GM21515 (cell line): ENCODE results near the gene GNAL.
"Not testable (repeated sequence)": the region's sequence is repeated elsewhere in the genome, so short reads cannot be mapped to it uniquely, and the experiment has no call there.

ENCODE experiments used
- ATAC-seq: cut with Tn5 transposase; IDR thresholded peaks from one replicate; pipeline ENCODE4 v1.9.1; 2021; ENCODE audit not compliant: unreplicated experiment

GNAL gene

DNA sequence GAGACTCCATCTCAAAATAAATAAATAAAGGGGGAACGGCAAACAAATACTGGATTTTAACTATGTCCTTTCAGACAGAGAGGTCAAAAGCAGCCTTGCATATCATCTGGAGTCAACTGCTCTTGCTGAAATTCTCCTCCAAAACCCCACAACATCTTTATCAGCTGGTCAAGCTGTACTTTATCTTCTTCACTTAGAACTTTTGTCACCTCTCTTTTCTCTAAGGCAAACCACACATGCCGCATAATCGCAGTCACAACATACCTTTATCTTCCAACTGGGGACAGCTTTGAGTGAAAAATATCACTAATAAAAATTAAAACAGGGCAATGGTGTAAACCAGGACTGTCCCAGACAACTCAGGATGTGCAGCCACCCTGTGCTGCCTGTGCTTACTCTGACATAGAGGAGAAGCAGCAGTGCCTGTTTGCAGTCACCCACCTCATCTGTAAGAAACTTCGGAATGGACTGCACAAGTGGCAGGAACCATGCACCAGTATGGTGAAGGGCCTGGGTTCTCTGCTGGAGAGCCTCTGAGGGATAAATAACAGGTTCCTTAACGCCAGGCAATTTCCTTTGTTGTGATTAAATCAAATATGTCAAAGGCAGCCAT lies 212.9 kb downstream of the GNAL start:
- ATAC-seq = no peak

DNA sequence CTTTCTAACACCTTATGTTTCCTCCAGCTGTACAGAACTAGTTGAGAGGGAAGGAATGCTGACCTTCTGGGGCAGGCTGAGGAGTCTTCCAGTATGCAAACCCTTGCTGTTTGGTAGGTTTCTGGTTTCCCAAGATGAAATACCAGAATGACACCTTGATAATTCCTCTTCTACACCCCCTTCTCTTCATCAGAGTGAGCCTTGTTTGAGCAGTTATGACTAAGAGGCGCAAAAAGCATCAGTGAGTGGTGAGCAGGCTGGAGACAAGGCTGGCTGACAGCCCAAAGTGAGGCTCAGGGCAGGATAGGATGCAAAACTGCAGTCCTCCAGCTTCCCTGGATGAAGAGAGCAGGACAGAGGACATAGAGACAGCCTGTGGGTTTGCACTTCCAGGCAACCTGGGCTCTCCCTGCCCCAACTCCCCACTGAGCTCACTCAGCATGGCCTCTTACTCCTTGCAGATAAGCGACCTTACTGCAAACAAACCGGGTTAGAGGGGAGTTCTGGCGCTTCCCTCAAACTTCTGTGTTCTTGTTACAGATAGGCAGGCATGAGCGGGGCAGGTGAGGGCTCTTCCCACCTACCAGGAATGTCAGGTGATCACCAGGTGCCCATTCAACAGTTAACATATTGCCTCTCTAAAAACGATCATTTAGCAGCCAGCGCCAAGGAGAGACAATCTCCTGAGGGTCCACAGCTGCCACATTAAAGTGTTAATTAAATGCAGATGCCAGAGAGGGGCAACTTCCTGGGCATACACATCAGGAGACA lies 213.6 kb downstream of the GNAL start:
- no peak for ATAC-seq

DNA sequence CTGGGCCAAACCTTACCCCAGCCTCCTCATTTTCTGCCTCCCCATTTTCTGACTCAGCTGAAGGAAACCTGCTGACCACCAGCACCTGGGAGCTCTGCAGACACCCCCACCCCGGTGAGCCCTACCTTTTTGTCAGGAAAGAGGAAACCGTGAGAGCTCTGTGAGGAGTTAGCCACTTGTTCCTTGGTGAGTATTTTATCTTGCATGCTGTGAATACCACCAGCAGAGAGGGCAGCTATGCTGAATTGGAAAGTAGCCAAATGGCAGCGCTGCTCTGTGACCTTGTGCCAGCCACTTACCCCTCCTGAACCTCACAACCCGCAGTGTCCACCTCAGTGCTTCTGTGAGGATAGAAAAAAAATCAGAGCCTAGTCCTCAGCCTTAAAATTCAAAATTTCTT lies 216.5 kb downstream of the GNAL start:
- ATAC-seq = no peak

DNA sequence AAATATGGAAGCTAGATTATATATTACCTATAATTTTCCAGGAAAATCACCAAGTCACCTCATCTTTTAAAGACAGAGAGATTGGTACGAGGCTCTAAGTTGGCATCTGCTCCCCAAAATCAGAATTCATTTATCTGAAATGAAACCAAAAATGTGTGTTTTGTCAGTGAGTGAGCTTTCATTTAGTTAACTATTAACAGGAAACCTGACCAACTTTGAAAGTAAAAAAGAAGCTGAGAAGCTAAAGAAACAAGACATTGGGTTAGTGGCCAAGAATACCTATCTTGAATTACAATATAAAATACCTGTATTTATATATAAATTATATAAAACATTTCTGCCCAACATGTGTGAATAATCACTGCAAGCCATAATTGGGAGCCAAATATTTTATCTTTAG lies 217.1 kb downstream of the GNAL start:
- ATAC-seq = no peak

DNA sequence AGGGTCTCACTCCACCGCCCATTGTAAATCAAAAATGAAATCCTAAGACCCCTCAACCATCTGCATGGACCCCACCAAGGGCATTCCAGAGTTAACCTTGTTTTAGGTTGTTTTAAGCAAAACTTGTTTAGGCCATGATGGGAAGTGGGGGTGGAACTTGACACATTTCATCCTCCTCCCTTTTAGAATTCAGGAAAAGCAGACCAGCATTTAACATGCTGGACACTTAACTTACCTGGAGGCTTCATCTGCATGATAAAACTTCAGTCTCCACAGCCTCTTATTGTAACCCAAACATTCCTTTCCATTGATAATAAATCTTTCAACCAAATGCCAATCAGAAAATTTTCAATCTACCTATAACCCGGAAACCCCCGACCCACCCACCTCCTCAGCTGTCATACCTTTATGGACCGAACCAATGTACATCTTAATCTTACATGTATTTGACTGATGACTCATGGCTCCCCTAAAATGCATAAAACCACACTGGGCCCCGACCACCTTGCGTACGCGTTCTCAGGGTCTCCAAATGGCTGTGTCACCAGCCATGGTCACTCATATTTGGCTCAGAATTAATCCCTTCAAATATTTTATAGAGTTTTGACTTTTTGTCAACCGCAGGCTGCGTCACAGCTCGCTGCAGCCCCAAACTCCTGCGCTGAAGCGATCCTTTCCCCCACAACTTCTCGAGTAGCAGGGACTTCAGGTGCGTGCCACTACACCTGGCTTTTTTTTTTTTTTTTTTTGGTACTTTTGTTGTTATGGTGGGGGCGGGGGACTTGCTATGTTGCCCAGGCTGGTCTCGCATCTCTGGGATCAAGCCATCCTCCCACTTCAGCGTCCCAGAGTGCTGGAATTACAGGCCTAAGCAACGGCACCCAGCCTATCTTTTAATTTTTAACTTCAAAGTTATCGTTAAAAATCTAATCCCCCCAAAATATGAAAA lies 218.1 kb downstream of the GNAL start:
- ATAC-seq = no peak

DNA sequence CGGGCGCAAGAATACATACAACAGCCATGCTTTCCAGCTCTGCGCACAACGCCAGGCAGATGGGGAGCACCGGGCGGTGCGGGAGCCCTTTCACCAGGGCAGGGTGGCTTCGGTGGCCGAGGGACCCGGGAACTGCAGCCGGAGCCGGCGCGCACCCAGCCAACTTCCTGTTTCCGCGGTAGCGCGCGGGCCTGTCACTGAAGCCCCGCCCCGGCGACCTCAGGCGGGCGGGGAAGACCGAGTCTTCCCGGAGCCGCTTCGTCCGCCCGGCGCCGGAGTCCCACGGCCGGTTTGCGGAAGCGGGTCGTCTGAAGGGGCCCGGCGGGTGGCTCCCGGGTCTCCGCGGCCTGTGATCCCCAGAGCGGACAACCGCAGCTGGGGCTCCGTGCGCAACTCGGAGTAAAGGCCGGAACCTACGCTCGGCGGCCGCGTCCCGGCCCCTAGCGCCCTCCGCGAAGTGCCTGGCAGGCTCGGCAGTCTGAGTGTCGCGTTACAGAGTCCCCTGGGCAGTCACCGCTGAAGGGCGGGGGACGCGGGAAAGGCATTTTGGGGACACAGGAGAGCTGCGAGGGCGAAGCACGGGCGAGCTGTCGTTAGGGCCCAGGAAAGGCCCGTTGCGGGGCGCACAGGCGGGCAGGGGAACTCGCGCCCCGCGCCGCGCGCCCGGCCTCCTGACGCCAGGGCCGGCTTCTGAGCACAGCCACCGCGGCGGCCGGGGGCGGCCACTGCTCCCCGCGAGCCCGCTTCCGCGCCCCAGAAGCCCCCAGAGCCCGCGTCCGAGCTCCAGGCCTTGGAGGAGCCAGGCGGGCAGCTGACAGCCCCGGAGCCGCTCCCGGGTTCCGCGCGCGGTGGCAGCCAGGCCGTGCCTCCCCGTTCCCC lies 219.4 kb downstream of the GNAL start, which contains the start of gene MPPE1:
TSS of gene MPPE1 (minus strand) at position 136 of the 879 bp plus-strand sequence. CDS start 11,053 bp downstream, outside the sequence.
- ATAC-seq = peak; percentile 81

DNA sequence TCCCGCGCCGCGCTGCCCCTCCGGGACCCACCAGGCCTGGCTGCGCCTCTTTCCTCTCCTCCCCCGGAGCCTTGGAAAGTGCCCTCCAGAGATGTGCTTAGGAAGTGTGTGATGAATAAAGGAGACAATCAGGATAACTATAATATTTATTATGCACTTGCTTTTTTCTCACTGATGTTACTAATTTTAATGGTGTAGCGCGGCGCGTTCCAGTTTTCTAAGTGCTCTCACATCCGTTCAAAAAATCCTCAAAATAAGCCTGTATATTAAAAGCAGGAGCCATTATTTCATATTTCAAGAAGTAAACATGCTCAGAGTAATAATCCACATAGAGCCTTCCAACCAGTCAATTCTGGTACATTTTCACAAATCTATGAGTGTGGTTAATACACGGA lies 220.0 kb downstream of the GNAL start:
- no peak for ATAC-seq

DNA sequence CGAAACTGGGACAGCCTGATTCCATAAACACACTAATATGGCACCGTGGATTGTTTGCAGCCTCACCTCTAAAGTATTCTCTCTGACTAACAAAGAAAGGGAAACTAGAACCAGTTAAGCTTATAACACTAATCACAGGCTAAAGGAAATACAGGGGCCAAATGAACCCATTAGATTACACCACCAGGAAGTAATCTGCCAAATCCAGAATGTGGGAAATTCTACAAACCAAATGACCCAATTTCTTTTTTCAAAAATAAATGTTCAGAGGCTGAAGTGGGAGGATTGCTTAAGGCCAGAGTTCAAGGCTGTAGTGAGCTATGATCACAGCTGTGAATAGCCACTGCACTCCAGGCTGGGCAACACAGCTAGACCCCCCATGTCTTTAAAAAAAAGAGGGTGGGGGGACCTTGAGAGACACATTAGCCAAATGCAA lies 220.5 kb downstream of the GNAL start:
- ATAC-seq = no peak

DNA sequence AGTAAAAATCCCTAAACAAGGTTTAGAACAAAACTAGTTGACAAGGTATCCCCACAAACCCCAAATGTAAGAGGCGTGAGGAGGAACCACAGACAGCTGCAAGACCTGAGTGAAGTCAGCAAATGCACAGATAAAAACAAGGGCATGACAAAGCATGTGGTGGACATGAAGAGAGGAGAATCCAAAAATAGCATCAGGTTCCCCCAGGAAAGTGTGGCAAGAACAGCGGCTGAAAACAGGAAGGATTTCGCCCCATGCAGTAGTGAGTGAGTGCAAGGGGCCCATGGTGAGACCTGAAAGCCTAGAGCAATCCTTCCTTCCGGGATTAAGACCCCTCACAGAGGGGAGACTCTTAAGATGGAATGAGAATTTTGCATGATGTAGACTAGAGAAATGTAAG lies 227.8 kb downstream of the GNAL start:
- ATAC-seq = not testable (repeated sequence)

DNA sequence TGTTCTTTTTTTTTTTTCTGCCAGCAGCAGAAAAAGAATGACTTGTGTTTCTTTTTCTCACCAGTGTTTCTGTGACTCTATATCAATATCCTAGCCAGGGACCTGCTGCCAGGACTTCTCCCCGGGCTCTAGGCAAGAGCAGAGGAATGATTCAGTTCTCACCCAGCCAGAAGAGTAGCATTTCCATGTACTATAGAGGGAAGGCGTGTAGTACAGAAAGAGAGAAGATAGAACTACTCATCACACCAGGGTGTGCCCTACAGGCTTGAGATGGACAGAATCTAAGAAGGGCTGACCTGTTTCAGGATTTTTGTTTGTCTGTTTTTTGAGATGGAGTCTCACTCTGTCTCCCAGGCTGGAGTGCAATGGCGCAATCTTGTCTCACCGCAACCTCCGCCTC lies 230.5 kb downstream of the GNAL start:
- not testable (repeated sequence) for ATAC-seq

DNA sequence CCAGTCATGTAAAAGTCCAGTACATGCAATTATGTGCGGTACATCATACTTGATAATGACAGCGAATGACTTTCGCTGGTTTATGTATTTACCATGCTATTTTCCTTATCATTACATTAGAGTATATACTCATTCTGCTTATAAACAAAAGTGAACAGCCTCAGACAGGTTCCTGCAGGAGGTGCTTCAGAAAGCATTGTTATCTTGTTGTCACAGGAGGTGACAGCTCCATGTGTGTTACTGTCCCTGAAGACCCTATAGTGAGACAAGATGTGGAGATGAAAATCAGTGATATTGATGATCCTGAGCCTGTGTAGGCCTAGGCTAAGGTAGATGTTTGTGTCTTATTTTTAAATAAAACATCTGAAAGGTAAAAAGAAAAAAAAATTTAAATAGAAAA lies 234.4 kb downstream of the GNAL start:
- no peak for ATAC-seq

DNA sequence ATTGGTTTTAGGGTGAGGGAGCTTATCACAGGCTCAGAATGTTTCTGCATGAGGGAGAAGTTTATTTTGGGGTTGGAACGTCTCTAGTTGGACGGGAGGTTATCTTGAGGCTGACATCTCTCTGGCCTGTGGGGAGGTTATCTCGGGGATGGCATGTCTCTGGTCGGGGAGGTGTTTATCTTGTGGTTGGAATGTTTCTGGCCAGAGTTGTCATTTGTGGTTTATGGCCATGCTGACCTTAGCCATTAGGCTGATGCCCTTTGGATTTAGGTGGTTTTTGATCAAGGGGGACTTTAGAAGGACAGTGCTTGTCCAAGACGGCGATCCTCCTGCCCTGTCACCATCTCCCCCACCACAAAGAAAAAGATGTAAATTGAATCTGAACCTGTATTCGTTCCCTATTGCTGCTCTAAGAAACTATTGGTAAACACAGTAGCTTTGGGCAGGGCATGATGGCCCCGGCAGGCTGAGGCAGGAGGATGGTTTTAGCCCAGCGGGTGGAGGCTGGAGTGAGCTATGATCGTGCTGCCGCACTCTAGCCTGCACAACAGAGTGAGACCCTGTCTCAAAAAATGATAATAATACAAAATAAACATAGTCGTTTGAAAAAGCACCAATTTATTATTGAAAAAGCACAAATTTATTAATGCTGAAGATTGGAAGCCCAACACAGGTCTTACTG lies 236.9 kb downstream of the GNAL start:
- no peak for ATAC-seq

DNA sequence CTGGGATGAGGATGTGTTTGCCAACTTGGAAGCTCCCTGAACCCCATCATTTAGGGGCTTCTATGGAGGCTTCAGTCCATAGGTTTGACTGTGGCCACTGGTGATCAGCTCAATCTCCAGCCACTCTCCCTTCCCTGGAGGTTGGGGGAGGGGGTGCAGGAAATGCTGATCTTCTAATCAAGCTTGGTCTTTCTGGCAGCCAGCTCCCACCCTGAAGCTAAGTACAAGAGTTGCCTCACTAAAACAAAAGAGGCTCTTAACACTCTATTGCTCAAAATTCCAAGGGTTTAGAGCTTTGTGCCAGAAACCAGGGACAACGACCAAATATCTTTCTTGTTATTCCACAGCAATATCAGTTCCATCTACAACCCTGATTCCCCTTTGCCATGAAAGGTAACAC lies 238.4 kb downstream of the GNAL start:
- no peak for ATAC-seq

DNA sequence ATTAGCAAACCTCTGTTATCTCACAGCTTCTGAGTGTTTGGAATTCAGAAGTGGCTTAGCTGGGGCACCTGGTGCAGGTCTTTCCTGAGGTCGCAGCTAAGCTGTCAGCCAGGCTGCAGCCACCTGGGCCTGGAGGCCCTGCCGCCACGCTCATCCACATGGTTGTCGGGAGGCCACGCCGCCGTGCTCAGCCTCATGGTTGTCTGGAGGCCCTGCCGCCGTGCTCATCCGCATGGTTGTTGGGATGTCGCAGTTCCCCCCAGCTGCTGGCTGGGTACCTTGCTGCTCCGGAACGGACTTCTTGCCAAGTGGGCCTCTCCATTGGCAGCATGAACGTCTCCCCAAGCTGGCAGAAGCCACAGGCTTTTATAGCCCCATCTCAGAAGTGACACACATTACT lies 243.3 kb downstream of the GNAL start:
- ATAC-seq = no peak
